HCT116 (cell line): Measurements from ENCODE around the gene URB1.

Source experiments
- CTCF ChIP-seq, 3 experiments: fragments of 200-600 bp in 1 of 3; sonication (generic) in 1 of 3; IDR thresholded peaks in 2 of 3; conservative IDR thresholded peaks in 1 of 3; 2 replicates each; pipeline ENCODE4 v1.5.1; 2012 to 2017; ENCODE audit warnings: low read depth in 2 of 3, low read length in 2 of 3, antibody characterized with exemption in 1 of 3, borderline replicate concordance in 1 of 3, control low read depth in 1 of 3, mild to moderate bottlenecking in 1 of 3, mixed read lengths in 1 of 3, mixed run types in 1 of 3, moderate library complexity in 1 of 3; ENCODE audit not compliant: insufficient read depth in 1 of 3
- JUND ChIP-seq: IDR thresholded peaks from 2 replicates; pipeline ENCODE4 v1.6.1; 2012
- POLR2A ChIP-seq: IDR thresholded peaks from 2 replicates; pipeline ENCODE4 v1.7.0; 2011; ENCODE audit warnings: borderline replicate concordance; ENCODE audit not compliant: insufficient read depth, insufficient read length; ENCODE audit errors: extremely low read depth
- POLR2AphosphoS5 ChIP-seq: IDR thresholded peaks from 2 replicates; pipeline ENCODE4 v1.6.1; 2011; ENCODE audit warnings: mild to moderate bottlenecking, low read depth, low read length, moderate library complexity
- RAD21 ChIP-seq: IDR thresholded peaks from 2 replicates; pipeline ENCODE4 v1.6.1; 2012; ENCODE audit warnings: low read depth, mild to moderate bottlenecking

DNA sequence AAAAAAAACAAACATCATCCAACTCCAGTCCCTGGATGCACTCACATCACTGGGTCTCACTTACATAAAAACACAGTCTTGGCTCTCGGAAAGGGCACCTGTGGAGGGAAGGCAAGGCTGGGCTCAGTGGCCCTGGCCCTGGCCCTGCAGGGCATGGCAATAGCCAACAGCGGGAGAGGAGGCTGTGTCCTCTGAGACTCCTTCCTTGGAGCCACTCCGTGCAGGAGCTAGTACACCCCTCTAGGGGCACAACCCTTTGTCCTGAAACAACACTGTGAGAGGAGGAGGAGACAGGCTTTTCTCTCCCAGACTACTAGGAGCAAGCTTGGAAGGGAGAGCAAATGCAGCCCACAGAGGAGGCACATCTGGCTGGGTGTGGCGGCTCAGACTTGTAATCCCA is 28.0 kb downstream of the URB1 start:
- no peak for TF ChIP-seq CTCF (IDR thresholded peaks at IDR 0.05 in 2 of 3, conservative IDR thresholded peaks at IDR 0.05 in 1 of 3; ENCODE audit: borderline replicate concordance in 1 of 3, insufficient read depth in 1 of 3, low read depth in 2 of 3, low read length in 2 of 3)
- TF ChIP-seq RAD21: no peak
- no peak for TF ChIP-seq JUND
- no peak for TF ChIP-seq POLR2A
- TF ChIP-seq POLR2AphosphoS5: no peak
